GM12874 (cell line): Measurements from ENCODE around the gene LPAR2.

ENCODE experiments used
- TF ChIP-seq, protein P1 (sequence below): IDR thresholded peaks from 2 replicates; pipeline ENCODE4 v1.5.1; 2011; ENCODE audit warnings: low read depth, mild to moderate bottlenecking, control low read depth, low read length, moderate library complexity; ENCODE audit not compliant: insufficient read depth

The LPAR2 gene

GRCh38 chr19:19633711-19634515 lies 5.9 kb upstream of the LPAR2 start:
- TF ChIP-seq, protein P1, sequence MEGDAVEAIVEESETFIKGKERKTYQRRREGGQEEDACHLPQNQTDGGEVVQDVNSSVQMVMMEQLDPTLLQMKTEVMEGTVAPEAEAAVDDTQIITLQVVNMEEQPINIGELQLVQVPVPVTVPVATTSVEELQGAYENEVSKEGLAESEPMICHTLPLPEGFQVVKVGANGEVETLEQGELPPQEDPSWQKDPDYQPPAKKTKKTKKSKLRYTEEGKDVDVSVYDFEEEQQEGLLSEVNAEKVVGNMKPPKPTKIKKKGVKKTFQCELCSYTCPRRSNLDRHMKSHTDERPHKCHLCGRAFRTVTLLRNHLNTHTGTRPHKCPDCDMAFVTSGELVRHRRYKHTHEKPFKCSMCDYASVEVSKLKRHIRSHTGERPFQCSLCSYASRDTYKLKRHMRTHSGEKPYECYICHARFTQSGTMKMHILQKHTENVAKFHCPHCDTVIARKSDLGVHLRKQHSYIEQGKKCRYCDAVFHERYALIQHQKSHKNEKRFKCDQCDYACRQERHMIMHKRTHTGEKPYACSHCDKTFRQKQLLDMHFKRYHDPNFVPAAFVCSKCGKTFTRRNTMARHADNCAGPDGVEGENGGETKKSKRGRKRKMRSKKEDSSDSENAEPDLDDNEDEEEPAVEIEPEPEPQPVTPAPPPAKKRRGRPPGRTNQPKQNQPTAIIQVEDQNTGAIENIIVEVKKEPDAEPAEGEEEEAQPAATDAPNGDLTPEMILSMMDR = no peak

GRCh38 chr19:19632661-19633060 lies 4.6 kb upstream of the LPAR2 start:
- TF ChIP-seq, protein P1 = no peak

GRCh38 chr19:19631346-19631745 lies 3.3 kb upstream of the LPAR2 start:
- TF ChIP-seq, protein P1 = no peak

- TF ChIP-seq, protein P1 = no peak
Observed at GRCh38 chr19:19630426-19630825, 2.4 kb upstream of the LPAR2 start.

DNA sequence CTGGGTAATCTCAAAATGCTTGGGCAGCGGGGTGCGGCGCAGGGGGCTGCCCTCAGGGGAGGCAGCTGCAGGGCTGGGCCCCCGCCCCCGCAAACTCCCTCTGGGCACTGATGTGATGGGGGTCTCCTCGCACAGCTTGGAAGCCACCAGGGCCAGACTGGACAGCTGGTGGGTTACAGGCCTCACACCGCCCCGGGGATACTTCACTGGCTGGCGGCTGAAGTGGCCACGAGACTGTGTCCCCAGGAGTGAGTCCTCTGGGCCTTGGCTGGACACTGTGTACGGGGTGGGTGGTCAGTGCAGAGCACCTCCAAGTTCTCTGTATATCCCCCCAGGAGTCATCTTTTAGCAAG lies 2.0 kb upstream of the LPAR2 start:
- TF ChIP-seq, protein P1 = no peak

GRCh38 chr19:19628501-19629134 lies 598 bp upstream of the LPAR2 start:
- TF ChIP-seq, protein P1 = no peak

DNA sequence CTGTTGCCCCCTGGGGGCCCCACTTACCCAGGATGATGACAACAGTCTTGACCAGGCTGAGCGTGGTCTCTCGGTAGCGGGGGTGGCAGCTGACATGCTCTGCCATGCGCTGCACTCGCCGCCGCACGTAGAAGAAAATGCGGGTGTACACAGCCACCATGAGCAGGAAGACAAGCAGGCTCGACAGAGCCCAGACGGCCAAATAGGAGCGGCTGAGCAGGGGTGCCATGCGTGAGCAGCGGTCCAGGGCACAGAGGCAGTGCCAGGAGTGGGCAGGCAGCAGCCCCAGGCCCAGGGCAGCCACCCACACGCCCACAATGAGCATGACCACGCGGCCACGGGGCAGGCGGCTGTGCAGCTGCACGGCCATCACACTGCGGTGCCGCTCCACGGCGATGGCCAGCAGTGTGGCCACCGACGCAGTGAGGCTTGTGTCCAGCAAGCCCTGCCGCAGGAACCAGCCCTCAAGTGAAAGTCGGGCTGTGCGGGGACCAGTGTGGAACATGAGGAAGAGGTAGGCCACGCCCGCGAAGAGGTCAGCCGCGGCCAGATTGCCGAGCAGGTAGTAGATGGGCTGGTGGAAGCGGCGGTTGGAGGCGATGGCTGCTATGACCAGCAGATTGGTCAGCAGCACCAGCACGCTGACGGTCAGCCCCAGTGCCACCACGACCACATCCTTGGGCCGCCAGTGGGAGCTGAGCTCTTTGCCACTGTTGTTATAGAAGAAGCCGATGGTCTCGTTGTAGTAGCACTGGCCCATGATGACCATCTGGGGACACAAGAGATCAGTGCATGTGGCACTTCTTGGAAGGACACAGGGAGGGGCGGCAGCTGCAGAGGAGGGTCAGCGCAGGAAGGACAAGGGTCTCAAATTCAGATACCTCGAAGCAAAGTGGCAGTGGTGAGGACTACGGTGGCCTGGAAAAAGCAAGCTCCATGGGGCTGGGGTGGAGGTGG lies 1.2 kb downstream of the LPAR2 start:
- TF ChIP-seq, protein P1 = no peak
